Measurements from ENCODE around the gene RELT.

The RELT gene

GRCh38 chr11:73388265-73389133 lies 12.3 kb downstream of the RELT start:
- ATAC-seq: no peak
- no peak for DNase-seq
- H3K4me1 Mint-ChIP-seq: peaks cover 41% of the 10 kb centered on the region

GRCh38 chr11:73389134-73389525 lies 12.9 kb downstream of the RELT start:
- DNase-seq: no peak
- H3K4me3 Mint-ChIP-seq: no peak overlapping the region

More at GRCh38 chr11:73388265-73389133, 12.3 kb downstream of the RELT start:
- Mint-ChIP-seq H3K4me3 (no peak overlapping the region), H3K27me3 (no peaks in the 10 kb centered on the region), H3K36me3 (ENCODE audit: low read depth) (peaks cover 2% of the 10 kb centered on the region), H3K27ac (peak overlapping the region; percentile 75), H3K9me3 (no peaks in the 10 kb centered on the region)

GRCh38 chr11:73389916-73390315 lies 13.7 kb downstream of the RELT start:
- H3K9me3 Mint-ChIP-seq: no peaks in the 10 kb centered on the region
- no peak overlapping the region for H3K4me3 Mint-ChIP-seq
- no peaks in the 10 kb centered on the region for H3K27me3 Mint-ChIP-seq
- H3K36me3 Mint-ChIP-seq (ENCODE audit: low read depth): peaks cover 2% of the 10 kb centered on the region
- DNase-seq (no peak), ATAC-seq (no peak)
- H3K4me1 Mint-ChIP-seq: peaks cover 28% of the 10 kb centered on the region
- H3K27ac Mint-ChIP-seq: no peak overlapping the region

More at GRCh38 chr11:73389134-73389525, 12.9 kb downstream of the RELT start:
- peaks cover 36% of the 10 kb centered on the region for H3K4me1 Mint-ChIP-seq
- peaks cover 2% of the 10 kb centered on the region for H3K36me3 Mint-ChIP-seq (ENCODE audit: low read depth)
- H3K27me3 Mint-ChIP-seq: no peaks in the 10 kb centered on the region
- H3K9me3 Mint-ChIP-seq: no peaks in the 10 kb centered on the region
- no peak overlapping the region for H3K27ac Mint-ChIP-seq
- ATAC-seq: no peak

- no peaks in the 10 kb centered on the region for H3K9me3 Mint-ChIP-seq
Observed at GRCh38 chr11:73390601-73391565, 14.7 kb downstream of the RELT start.

GRCh38 chr11:73391665-73392064 lies 15.5 kb downstream of the RELT start:
- Mint-ChIP-seq H3K4me3 (no peak overlapping the region), H3K36me3 (ENCODE audit: low read depth) (peaks cover 7% of the 10 kb centered on the region)
- ATAC-seq: no peak

More at GRCh38 chr11:73390601-73391565, 14.7 kb downstream of the RELT start:
- Mint-ChIP-seq H3K4me3 (no peak overlapping the region), H3K4me1 (peaks cover 19% of the 10 kb centered on the region), H3K27me3 (no peaks in the 10 kb centered on the region), H3K27ac (no peak overlapping the region), H3K36me3 (ENCODE audit: low read depth) (peaks cover 4% of the 10 kb centered on the region)
- DNase-seq (no peak), ATAC-seq (no peak)

GRCh38 chr11:73392108-73393010 lies 16.2 kb downstream of the RELT start:
- Mint-ChIP-seq H3K27ac (no peak overlapping the region), H3K36me3 (ENCODE audit: low read depth) (peaks cover 14% of the 10 kb centered on the region), H3K9me3 (no peaks in the 10 kb centered on the region), H3K4me1 (peaks cover 6% of the 10 kb centered on the region), H3K4me3 (no peak overlapping the region), H3K27me3 (no peaks in the 10 kb centered on the region)
- DNase-seq (no peak), ATAC-seq (no peak)

More at GRCh38 chr11:73391665-73392064, 15.5 kb downstream of the RELT start:
- no peaks in the 10 kb centered on the region for H3K9me3 Mint-ChIP-seq
- peaks cover 12% of the 10 kb centered on the region for H3K4me1 Mint-ChIP-seq
- no peak overlapping the region for H3K27ac Mint-ChIP-seq
- no peak for DNase-seq
- H3K27me3 Mint-ChIP-seq: no peaks in the 10 kb centered on the region

GRCh38 chr11:73393011-73393380 lies 16.8 kb downstream of the RELT start:
- Mint-ChIP-seq H3K4me1 (peaks cover 4% of the 10 kb centered on the region), H3K36me3 (ENCODE audit: low read depth) (peaks cover 16% of the 10 kb centered on the region), H3K9me3 (no peaks in the 10 kb centered on the region), H3K27me3 (no peaks in the 10 kb centered on the region), H3K4me3 (no peak overlapping the region), H3K27ac (no peak overlapping the region)
- ATAC-seq (no peak), DNase-seq (no peak)

- ATAC-seq: peak; percentile 66
- Mint-ChIP-seq H3K4me1 (no peaks in the 10 kb centered on the region), H3K4me3 (no peak overlapping the region), H3K9me3 (no peaks in the 10 kb centered on the region), H3K36me3 (ENCODE audit: low read depth) (peaks cover 17% of the 10 kb centered on the region), H3K27me3 (no peaks in the 10 kb centered on the region), H3K27ac (no peak overlapping the region)
- peak; percentile 61 for DNase-seq
Observed at GRCh38 chr11:73393479-73394415, 17.5 kb downstream of the RELT start.

- peaks cover 17% of the 10 kb centered on the region for H3K36me3 Mint-ChIP-seq (ENCODE audit: low read depth)
Observed at GRCh38 chr11:73394416-73395296, 18.5 kb downstream of the RELT start.

GRCh38 chr11:73395297-73396208 lies 19.4 kb downstream of the RELT start:
- H3K36me3 Mint-ChIP-seq (ENCODE audit: low read depth): peaks cover 17% of the 10 kb centered on the region
- H3K27me3 Mint-ChIP-seq: no peaks in the 10 kb centered on the region
- ATAC-seq (no peak), DNase-seq (no peak)
- no peak overlapping the region for H3K27ac Mint-ChIP-seq
- H3K9me3 Mint-ChIP-seq: no peaks in the 10 kb centered on the region
- peaks cover 1% of the 10 kb centered on the region for H3K4me1 Mint-ChIP-seq
- no peak overlapping the region for H3K4me3 Mint-ChIP-seq

More at GRCh38 chr11:73394416-73395296, 18.5 kb downstream of the RELT start:
- H3K4me3 Mint-ChIP-seq: no peak overlapping the region
- H3K4me1 Mint-ChIP-seq: peaks cover 1% of the 10 kb centered on the region
- H3K27me3 Mint-ChIP-seq: no peaks in the 10 kb centered on the region
- no peaks in the 10 kb centered on the region for H3K9me3 Mint-ChIP-seq
- ATAC-seq (no peak), DNase-seq (no peak)
- no peak overlapping the region for H3K27ac Mint-ChIP-seq

- Mint-ChIP-seq H3K4me1 (peaks cover 1% of the 10 kb centered on the region), H3K27me3 (no peaks in the 10 kb centered on the region), H3K4me3 (no peak overlapping the region), H3K36me3 (ENCODE audit: low read depth) (peaks cover 17% of the 10 kb centered on the region), H3K27ac (no peak overlapping the region), H3K9me3 (no peaks in the 10 kb centered on the region)
- DNase-seq (no peak), ATAC-seq (no peak)
Observed at GRCh38 chr11:73396251-73396930, 20.2 kb downstream of the RELT start.
